ENCODE measurements around the gene PROSER2.

Gene PROSER2

DNA sequence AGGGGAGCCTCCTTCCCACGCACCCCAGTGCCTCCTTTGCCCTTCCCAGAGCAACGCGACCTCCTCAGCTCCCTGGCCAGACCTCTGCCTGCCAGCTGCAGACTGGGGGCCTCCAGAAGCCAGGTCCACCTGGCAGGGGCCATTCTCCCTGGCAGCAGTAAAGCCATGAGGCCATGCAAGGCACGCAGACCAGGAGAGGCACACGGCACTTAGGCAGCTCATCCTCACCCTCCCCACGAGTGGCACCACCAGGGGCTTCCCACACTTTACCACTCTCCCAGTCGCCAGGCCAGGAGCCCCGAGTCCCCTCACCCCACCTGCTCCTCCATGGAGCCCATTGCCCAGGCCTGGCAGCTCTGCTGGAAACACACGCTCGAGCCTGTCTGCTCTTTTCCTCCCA is 85.4 kb downstream of the PROSER2 start:
- no peak for DNase-seq (ENCODE audit: low spot score)

DNA sequence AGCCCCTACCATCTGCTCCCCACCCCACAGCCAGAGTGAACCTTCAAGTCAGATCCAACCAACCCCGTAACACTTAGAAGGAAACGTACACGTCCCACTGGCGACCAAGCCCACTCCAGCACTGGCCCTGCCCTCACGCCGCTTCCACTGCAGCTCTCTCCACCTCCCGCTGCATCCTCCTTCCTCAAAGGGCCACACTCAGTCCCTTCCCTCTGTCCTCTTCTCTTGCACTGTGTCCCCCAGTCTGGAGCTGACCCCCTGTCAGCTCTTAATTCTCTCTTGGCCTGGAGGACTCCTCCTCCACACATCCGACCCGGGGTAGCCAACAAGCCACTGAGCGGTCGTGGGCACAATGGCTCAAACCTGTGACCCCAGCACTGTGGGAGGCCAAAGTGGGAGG is 85.8 kb downstream of the PROSER2 start:
- DNase-seq (ENCODE audit: low spot score) = no peak

DNA sequence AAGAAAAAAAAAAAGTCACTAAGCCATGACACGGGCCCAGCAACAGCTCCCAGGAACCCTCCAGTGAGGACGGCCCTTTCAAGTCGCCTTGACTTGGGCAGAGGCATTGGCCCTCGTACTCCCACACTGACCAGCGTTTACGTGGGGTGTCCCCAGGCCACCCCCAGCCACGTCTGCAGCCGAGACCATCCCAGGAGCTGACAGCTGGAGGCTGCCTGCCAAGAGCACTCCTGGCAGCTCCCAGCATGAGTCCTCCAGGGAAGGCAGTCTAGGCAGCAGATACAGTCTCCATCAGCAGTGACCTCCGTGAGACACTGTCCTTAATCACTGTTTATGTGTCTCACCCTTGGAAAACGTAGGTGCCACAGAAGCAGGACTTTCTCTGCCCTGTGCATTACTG is 86.5 kb downstream of the PROSER2 start:
- no peak for DNase-seq (ENCODE audit: low spot score)

DNA sequence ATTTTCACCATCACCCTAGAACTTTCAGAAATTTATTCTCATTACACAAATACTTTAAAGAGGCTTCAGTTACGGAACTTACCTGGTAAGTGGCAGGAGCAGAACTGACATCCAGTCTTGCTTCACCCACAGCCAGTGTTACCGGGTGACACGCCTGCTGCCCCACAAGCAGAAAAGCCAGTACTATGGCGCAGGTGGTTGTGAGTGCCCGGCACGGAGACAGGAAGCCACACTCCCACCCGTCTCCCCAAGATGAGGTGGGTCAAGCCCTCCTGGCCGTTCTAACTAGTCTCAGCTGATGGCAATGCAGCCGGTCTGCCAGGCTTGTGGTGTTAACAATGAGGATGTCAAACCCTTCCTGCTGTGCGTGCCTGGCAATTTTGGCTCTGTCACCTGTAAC is 86.9 kb downstream of the PROSER2 start:
- no peak for DNase-seq (ENCODE audit: low spot score)

DNA sequence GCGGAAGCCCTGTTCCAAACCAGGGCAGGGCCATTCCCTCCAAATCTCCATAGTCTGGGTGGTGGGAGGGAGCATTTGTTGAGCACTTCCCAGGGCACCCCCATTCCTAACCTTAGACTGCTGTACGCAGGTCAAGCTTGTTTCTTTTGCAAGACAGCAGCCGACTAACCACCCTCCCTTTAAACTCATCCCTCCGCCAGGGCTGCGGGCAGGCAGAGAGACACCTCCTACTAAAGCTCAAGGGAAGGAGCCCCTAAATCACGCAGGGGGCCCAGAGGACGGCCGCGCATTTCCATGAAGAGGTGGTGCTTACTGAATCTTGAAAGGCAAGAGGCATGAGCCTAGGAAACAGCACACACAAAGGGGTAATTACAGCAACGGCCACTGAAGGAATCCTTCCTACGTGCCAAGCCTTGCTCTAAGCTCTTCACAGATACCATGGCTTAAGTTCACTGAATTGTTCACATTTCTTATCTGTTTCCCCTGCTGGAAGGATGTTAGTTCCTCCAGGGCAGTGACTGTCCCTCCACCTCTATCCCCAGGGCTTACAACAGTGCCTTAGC is 90.0 kb downstream of the PROSER2 start:
- DNase-seq (ENCODE audit: low spot score) = no peak

DNA sequence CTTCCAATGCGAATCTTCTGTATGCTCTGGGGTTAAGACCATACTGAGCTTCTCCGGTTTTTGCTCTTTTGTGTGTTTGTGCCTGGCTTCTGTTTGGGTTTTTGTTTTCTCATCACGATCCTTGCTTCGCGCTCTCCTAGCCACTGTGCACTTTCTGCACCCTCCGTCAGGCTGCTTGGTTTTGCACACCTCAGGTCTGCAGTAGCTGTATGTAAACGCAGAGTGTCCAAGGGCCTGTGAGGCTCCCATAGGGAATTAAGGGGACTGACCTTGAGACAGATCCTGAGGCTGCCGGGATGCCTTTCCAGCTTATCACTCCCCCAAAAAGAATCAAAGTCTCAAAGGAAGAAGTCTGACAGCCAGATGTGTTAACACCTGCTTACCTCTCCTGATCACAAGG is 95.2 kb downstream of the PROSER2 start:
- DNase-seq (ENCODE audit: low spot score) = no peak

DNA sequence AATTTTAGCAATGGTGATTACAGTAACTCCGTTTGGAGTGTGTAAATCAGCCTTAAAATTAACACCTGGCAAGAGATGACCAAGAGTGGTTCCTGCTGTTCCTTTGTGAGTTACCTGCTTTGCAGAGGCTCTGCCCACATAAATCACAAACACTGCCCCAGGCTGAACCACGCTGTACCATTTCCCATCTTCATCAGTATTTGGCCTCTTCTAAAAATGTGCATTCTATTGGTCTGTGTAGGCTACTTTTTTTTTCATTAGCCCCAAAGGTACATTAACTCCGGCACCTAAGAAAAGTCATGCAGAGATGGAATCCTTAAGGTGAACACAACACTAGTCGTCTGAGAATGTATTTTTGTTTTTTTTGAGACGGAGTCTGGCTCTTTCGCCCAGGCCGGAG is 96.1 kb downstream of the PROSER2 start:
- DNase-seq (ENCODE audit: low spot score) = no peak

Data from iPS-NIHi11 (cell line).